ENCODE results near the gene MATCAP1. TPM values are rescaled to one million over a fixed set of nuclear protein-coding genes. Genes with fewer than 3 reads are reported as not detected.

The MATCAP1 gene
- polyA plus RNA-seq (ENCODE audit: insufficient read length in 4 of 4): 10 to 100 TPM; 32.5 to 42.1 (median 36.5) TPM

DNA sequence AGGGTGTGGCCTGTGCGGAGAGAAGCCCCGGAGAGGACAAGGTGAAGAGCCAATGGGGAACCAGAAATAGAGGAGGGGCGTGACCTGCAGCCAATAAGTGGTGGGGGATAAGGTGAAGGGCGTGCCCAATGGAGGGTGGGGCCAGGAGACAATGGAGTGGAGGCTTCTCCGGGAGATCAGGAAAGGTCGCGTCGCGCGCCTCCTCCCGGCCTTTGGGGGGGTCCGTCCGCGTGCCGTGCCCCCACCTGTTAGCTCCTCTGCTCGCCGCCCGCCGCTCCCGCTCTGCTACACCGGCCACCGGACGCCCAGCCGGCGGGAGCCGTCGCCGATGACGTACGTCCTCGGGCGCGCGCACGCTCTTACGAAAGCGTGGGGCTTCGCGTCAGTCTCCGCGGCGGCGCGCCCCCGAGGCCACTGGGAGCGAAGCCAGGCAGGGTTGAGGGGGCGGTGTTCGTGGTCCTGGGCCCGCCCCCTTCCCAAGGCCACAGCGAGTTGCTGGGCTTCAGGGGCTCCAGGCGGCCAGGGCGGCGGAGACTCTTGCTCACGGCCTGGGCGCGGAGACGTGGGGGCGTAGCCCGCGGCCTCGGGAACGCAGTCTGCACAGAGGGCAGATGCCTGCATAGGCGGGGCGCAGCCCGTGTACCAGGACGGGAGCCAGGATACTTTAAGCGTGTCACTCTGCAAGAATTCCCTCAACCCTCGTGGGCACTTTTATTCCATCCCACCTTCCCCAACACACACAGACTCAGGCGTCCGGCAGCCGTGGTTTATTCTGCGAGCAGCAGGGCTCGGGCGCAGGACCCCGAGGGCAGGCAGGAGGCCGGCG, at the start of gene MATCAP1:
Gene MATCAP1, minus strand, starts transcription at position 337 of the 826 bp plus-strand sequence. CDS start 3,353 bp downstream, outside the sequence.
- DNase-seq (ENCODE audit: low read depth in 4 of 4, low spot score in 3 of 4): peak; percentile 91 to 96 (median 92)

DNA sequence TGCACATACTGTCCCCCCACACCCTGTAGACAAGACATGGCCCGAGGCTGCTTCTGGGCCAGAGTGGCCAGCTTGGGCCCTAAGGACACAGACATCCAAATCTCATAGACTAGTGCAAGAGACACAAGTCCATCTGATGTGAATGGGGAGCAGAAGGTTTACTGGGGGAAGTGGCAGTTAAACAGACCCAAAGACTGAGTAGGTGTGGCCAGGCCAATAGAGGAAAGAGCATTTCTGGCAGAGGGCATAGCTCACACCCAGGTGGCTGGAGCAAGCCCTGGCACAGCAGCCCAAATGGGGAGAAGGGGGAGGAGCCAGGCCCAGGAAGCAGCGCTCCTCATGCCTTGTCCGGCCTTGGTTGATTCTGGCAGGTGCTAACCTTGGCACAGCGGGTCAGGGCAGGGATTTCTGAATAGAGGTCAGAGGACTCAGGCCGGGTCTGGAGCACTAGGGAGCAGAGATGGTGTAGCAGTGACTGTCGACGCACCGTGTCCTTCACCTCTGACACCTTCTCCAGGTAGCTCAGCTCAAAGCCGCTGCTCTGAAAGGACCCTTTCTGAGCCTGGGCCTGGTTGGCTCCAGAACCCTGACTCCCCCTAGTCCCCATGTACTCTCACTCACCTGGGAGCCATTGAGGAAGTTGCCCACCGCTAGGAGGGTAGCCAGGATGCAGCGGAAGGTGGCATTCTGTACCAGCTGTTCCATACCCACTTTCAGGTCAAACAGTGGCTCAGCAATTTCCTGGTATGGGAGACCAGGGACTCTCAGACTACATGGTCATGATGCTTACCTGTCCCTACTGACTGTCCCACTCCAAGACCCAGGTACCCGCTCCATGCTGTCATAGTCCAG, 47.3 kb upstream of the MATCAP1 start:
- no peak for DNase-seq (ENCODE audit: low read depth in 4 of 4, low spot score in 3 of 4)

DNA sequence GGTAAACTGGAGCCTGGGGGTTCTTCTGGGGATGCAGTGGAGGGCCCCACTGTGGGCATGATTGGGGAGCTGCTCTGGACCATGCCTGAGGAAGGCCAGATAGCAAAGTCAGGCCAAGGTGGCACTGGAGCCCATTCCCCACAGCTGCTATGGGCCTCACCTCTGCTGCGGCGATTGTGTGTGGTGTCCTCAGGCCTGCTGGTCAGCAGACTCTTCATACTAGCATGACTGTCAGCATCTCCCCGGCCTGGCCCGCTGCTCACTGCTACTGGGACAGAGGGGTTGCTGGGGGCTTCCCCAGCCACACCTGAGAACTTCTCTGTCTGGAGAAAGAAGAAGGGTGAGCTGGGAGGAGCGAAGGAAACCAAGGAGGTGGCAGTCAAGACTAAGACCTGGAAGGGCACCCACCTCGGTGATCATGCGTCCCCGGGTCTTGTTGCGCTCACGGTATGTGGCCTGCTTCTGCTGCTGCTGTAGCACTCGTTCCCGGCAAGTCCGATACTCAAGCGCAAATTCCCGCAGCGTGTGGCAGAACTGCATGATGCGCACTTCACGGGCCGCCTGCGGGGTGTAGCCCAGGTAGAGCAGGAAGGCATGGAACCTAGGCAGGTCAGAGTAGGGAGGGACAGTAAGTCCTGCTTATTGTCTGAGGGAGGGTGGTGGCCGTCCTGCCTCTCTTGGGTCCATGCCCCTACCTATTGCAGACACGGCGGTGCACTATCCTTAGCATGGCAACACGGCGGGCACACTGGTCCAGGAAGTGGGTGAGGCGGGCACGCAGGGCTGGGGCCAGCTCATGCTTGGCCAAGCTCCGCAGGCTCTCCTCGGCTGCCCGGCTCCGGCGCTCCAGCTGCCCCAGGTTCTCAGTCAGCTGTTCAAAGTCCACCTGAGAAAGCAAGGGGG, 46.4 kb upstream of the MATCAP1 start:
- DNase-seq (ENCODE audit: low read depth in 4 of 4, low spot score in 3 of 4): no peak

DNA sequence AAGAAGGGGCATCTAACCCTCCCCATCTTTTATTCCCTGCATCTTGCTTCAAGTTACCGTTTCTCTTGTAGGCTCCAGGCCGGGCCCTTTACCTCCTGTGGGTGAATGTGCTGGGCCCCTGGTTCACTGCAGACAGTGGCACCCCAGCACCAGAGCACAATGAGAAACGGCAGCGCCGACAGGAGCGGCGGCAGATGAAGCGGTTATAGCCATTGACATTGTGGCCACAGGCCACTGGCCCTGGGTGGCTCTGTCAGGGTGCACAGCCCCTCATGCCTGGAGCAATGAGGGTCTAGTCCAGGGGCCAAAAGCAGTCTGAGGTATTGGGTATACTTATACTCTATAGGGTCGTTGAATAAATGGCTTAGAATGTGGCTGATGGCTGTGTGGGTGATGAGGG, 45.1 kb upstream of the MATCAP1 start:
- no peak for DNase-seq (ENCODE audit: low read depth in 4 of 4, low spot score in 3 of 4)

DNA sequence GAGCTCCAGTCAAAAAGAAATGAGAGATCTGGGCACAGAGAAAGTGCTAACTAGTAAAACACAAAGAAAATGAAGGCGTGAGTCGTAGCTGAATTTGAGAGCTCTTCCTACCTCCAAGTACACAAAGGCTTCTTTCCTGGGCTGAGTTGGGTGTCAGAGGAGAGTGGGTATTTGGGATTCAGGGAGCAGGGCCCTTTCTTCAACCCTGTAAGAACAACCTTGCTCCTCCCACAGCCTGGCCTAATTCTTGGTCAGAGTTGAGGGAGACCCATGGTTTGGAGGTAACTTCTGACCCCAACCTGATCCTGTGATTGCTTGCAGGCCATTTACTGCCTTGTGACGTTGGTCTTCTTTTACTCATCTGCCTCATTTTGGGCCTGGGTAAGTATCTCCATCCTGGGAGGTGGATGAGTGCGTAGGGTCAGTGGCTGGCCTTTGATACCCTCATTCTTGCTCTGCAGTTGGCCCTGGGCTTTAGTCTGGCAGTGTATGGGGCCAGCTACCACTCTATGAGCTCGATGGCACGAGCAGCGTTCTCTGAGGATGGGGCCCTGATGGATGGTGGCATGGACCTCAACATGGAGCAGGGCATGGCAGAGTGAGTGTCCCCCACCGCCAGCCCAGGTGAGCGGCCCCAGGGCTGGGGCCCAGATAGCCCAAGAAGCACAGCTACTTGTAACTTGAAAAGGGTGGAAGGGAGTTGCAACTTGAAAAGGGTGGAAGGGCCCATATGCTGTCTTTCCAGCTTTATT, 44.4 kb upstream of the MATCAP1 start:
- DNase-seq (ENCODE audit: low read depth in 4 of 4, low spot score in 3 of 4): no peak

DNA sequence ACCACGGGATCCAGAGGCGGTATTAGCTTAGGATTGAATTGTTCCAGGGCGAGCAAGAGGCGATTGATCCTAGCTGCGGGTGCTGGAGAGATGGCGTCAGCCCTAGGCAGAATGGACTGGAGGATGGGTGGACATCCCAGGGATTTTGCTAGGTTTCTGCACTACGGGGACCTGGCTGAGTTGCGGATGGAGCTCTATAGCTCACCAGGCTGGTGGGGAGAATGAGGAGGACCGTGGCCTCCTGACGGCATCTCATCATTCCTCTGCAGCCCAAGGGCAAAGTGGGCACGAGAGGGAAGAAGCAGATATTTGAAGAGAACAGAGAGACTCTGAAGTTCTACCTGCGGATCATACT, 43.8 kb upstream of the MATCAP1 start:
- DNase-seq (ENCODE audit: low read depth in 4 of 4, low spot score in 3 of 4): no peak

DNA sequence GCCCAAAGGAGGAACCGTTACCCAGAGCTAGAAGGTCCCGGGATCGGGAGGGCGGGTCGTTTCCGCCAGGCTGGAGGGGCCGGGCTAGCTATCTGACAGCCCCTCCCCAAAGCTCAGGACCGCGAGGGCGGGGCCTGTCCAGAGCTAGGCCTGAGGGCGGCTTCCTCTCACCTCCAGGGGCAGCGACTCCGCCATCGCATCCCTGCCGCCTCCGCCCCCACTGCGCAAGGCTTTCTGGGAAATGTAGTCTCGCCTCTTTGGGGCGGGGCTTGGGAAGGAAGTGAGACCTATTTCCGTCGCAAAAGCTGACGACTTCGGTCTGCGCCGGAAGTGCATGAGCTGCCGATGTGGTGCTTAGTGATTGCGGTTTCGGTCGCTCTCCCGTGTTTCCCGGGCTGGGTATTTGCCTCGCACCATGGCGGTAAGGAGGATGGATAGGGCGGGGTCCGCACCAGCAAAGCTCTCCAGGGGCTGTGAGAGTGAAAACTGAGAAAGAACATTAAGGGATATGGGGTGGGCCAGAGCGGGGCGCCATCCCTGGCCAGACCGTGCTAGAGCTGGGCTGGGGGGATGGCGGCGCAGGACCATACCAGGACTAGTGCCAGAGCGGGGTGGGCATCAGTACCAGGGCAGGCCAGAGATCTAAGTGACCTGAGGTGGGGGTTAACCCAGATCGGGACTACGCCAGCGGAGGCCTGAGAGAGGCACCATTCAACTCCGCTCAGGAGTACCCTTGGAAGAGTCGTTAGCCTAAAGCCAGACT, 43.2 kb upstream of the MATCAP1 start, which contains the start of gene TMEM208:
Gene TMEM208, plus strand, starts transcription at position 327 of the 763 bp plus-strand sequence. Its CDS starts 89 bp downstream, at position 416.
- peak; percentile 97 to 99 (median 98) for DNase-seq (ENCODE audit: low read depth in 4 of 4, low spot score in 3 of 4)

DNA sequence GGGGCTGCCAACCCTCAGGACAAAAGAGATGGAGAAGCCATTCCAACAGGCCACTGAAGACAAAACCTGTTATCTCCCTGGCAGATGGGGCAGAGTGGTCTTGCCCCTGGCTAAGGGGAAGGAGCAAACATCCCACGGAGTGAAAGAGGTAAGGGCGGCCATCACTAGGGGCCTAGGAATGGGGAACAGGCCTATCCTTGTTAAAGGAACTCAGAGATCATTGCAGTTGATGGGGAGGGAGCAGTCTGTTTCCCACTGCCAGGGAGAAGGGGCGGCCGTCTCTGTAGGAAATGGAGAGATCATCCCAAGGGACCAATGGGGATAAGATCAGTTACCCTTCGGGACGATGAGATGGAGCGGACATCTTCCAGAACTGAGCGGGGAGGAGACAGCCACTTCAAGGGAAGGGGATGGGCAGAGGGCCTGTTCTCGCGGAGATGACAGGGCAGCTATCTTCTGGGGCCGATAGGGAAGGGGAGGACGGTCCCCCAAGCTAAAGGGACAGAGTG, 42.6 kb upstream of the MATCAP1 start:
- DNase-seq (ENCODE audit: low read depth in 4 of 4, low spot score in 3 of 4): no peak

DNA sequence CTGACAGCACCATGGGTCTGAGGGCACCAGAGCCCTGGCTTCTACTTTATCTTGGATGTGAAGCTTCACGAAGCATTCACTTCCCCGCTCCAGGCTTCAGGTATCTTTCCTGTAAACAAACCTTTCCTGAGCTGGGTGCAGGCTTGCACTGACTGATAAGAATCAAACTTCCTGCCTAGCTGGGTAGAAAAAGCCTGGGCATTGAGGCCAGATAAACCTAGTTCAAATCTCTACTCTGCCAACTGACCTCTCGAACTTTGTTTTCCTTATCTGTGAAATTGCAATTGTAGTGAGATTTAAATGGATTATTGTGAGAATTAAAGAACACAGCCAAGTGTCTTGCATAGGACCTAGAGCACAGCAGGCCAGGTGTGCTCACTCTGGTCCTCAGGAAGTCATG, 40.2 kb upstream of the MATCAP1 start:
- DNase-seq (ENCODE audit: low read depth in 4 of 4, low spot score in 3 of 4): no peak

DNA sequence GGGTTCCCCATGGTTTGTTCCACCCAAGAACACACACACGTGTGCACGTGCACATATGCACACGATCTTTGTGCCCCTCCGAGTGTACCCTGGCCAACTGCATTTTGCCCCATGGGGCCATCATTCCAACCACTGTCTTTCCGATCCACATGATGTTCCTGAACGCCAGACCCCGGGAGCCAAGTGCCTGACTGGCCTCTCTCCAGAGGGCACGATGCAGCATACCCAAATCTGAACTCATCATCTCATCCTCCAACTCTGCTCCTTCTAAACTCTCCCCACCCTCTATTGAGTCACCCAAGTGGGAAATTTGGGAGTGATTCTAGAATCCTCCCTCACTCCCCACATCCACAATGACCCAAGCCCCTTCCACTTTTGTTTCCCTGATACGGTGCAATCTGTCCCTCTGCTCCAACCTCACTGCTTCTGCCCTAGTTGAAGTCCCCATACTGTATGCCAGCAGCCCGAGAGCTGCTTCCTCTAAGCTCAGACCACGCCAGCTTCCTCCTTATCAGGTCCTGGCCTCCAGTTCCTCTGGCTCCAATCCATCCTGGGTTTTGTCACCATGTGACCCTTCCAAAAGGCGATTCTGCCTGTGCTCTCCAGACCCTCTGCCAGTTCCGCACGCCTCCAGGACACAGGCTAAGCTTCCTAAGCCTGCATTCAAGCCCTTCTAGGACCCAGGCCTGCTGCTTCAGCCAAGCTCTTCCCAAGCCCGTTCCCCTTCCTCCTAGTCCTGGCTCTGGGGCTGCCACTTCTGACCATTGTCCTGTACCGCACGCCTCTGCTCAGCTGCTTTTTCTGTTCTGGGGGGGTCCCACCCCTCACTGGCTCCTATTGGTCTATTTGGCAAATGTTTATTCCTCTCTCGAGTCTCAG, 33.1 kb upstream of the MATCAP1 start:
- no peak for DNase-seq (ENCODE audit: low read depth in 4 of 4, low spot score in 3 of 4)

DNA sequence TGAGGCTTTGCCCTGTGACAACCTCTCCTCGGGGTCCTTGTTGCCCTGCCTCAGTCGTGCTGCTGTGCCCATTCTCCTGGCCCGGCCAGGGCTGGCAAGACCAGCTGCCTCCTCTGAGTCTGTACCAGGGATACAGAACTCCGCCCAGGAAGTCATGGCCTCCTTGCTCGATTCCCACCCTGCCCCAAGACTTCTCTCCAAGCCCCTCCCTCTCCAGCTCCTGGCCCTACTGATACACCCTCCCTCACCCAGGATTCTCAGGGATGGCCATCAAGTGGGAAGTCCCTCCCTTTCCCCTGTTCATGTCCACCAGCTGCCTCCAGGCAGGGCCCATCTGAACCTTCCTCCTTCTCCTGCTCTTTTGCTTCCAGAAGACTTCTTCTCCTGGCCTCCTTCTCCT, 31.9 kb upstream of the MATCAP1 start:
- DNase-seq (ENCODE audit: low read depth in 4 of 4, low spot score in 3 of 4): no peak

DNA sequence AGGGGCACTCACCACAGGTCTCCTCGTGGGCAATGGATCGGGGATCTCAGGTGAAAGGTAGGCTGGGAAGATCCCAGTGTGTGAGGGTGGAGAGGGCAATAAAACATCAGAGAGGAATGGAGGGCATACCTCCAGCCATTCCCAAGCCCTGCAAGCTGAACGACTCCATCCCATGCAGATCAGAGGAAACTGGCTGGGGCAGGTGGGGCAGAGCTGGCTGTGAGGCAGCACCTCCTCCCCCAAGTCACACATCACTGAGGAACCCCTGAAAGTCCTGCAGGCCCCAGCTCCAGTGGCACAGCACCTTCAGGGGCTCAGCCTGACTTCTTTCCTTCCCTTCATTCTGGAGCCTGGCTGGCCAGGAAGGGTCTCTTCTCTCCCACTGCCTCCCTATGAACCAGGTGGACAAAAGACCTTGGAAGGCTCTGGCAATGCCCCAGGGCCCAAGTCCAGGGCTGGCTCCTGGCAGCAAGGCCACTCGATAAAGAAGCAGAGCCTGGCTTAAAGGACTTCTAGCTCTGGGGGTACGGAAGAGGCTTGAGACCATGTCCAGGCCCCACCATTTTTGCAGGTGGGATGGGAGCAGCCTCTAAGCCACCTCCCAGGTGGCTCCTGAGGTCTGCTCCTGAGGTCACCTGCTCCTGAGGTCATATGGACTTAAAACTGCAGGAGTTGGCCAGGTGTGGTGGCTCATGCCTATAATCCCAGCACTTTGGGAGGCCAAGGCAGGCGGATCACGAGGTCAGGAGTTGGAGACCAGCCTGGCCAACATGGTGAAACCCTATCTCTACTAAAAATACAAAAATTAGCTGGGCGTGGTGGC, 29.6 kb upstream of the MATCAP1 start:
- DNase-seq (ENCODE audit: low read depth in 4 of 4, low spot score in 3 of 4): no peak

DNA sequence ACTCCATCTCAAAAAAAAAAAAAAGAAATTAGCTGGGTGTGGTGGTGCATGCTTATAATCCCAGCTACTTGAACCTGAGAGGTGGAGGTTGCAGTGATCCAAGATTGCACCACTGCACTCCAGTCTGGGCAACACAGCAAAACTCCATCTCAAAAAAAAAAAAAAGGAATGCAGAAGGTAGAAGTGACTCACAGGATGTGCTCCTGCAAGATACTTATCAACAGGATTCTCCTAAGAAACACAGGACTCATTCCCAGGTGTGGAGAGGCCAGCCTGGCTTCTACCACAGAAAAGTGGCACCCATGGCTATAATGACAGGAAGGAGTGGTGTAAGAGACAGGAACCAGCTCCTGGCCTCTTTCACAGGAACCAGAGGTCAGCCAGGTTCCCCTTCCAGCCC, 29.0 kb upstream of the MATCAP1 start:
- no peak for DNase-seq (ENCODE audit: low read depth in 4 of 4, low spot score in 3 of 4)

DNA sequence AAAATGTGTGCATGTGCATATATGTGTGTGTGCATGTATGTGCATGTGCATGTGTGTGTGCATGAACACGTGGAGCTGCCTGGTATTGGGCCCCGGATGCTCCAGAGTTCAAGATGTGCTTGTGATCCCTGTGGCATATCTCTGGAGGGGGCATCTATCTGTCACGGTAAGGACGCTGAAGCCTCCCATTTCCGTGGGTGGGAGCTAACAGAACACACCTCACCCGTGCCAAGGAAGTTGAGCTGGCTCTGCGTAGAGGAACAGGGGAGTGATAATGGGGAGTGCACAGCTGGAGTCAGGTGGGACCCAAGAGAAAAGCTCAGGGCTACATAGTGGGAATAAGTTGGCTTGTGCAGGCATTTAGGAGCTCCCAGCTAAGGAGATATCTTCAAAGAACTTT, 27.9 kb upstream of the MATCAP1 start:
- DNase-seq (ENCODE audit: low read depth in 4 of 4, low spot score in 3 of 4): no peak

DNA sequence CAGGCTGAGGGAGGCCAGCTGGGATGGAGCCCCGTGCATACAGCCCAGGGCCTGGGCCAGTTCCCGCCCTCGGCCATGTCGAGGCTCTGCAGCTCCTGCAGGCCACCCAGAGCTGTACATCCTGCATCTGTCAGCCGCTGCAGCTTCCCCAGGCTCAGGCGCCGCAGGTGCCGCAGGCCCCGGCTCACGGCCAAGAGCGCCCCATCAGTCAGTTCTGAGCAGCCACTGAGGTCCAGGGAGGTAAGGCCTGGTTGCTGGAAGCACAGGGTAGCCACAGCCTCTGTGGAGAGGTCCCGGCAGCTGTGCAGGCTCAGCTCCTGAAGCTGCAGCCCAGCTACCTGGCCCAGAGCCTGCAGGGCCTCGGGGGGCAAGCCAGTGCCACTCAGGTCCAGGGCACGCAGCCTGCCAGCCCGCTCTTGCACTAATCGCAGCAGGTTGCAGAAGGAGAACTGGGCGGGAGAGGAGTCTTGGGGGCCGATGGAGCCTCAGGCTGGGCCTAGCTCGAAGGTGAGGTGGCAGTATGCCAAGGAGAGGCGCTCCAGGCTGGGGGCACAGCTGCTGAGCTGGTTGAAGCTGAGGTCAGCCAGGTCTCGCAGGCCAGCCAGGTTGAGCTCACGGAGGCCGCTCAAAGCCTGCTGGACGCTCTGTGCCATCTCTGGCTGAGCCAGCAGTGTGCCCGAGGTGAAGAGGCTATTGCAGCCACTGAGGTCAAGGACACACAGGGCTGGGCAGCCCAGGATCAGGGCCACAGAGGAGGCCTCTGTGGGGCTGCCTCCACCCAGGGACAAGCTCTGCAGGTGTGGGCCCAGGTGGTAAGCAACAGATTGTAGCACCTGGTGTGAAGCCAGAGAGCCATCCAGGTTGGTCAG, 26.5 kb upstream of the MATCAP1 start:
- no peak for DNase-seq (ENCODE audit: low read depth in 4 of 4, low spot score in 3 of 4)

DNA sequence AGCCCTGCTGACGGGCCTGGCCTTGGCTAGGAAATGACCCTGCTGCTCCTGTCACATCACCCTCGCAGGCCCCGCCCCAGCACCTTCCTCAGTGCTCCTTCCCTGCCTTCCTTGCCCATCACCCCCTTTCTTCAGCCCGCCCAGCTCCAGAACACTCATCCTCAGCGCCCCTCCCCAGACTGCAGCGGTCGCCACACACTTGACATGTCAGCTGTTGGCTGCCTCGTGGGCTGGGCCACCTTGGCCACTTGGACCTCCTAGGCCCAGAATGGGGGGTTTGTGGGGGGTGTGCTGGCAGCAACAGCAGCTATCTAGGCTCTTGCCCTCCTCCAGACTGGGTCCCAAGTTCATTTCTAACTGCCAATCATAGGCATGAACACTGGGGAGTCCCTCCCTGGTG, 25.8 kb upstream of the MATCAP1 start:
- DNase-seq (ENCODE audit: low read depth in 4 of 4, low spot score in 3 of 4): no peak
